ENCODE data around the gene TTC38.

- TF ChIP-seq POLR2AphosphoS5 (IDR thresholded peaks at IDR 0.05; ENCODE audit: low read depth) (no peak), REST (IDR thresholded peaks at IDR 0.05; ENCODE audit: insufficient replicate concordance, low read depth) (no peak), CTCF (IDR thresholded peaks at IDR 0.05; ENCODE audit: insufficient read depth, low read length) (no peak), SPI1 (IDR thresholded peaks at IDR 0.05; ENCODE audit: borderline replicate concordance, low read depth) (no peak), GABPA (IDR thresholded peaks at IDR 0.05; ENCODE audit: low read depth) (no peak)
Measured at GRCh38 chr22:46281866-46282678, 14.3 kb downstream of the TTC38 start.

Measured in HL-60 (cell line).